Measurements from ENCODE around the gene CNTRL. TPM values are rescaled to one million over a fixed set of nuclear protein-coding genes. Genes with fewer than 3 reads are reported as not detected.

Gene CNTRL
- total RNA-seq, 1 experiment from 2014 or later: 13.4 TPM

GRCh38 chr9:121204121-121204520 is 129.4 kb downstream of the CNTRL start:
- intact Hi-C loops (cut with micrococcal nuclease): no loop called here
- no peak for ATAC-seq
- BruUV-seq (replicated peaks): no TSS peak
- no peak for DNase-seq (ENCODE audit: low read depth, low spot score)
- H3K27me3 ChIP-seq (ENCODE audit: insufficient read depth, low read length): no peaks in the 10 kb centered on the region
- CTCF ChIA-PET: interaction anchor here (0.8 kb wide), 1 partner anchor 9 kb away, joined by 3 read pairs; no protein-coding TSS in a partner anchor
- no peaks in the 10 kb centered on the region for H3K9me2 ChIP-seq (ENCODE audit: insufficient read depth)
- POLR2A ChIA-PET: no interaction called here
- no peak overlapping the region for H3K27ac ChIP-seq (ENCODE audit: low read depth, low read length)
- no peak overlapping the region for H2AFZ ChIP-seq (ENCODE audit: low read depth, low read length, poor library complexity, severe bottlenecking)
- peaks cover 25% of the 10 kb centered on the region for H3K79me2 ChIP-seq (ENCODE audit: insufficient read depth, low read length)
- no peaks in the 10 kb centered on the region for H3K36me3 ChIP-seq (ENCODE audit: control insufficient read depth in 1 of 2, insufficient read depth in 2 of 2, low read length in 2 of 2)
- H3K4me2 ChIP-seq (ENCODE audit: low read length): no peak overlapping the region
- RAD21 ChIA-PET (ENCODE audit: low non-redundant PET in 1 of 2, low total read pairs in 2 of 2, uncharacterized antibody in 2 of 2, unreplicated experiment in 2 of 2): no interaction called here
- H3K4me3 ChIP-seq (replicated peaks in 1 of 2; ENCODE audit: low read depth in 1 of 2, low read length in 2 of 2): no peak overlapping the region
- H3K9me3 ChIP-seq (ENCODE audit: control insufficient read depth in 1 of 2, insufficient read depth in 1 of 2, low read depth in 1 of 2, low read length in 2 of 2): no peaks in the 10 kb centered on the region
- TF ChIP-seq MAX (IDR thresholded peaks at IDR 0.05) (no peak), SIN3A (IDR thresholded peaks at IDR 0.05; ENCODE audit: low read depth) (no peak), TCF7L2 (IDR thresholded peaks at IDR 0.05; ENCODE audit: borderline replicate concordance, extremely low read depth, insufficient read depth, insufficient read length) (no peak), POLR2A (IDR thresholded peaks at IDR 0.05; ENCODE audit: borderline replicate concordance, extremely low read depth, insufficient read depth, insufficient read length) (no peak), EZH2phosphoT487 (IDR thresholded peaks at IDR 0.05; ENCODE audit: borderline replicate concordance) (no peak), RAD21 (IDR thresholded peaks at IDR 0.05; ENCODE audit: low read depth) (no peak), CTCF (IDR thresholded peaks at IDR 0.05 in 2 of 3, conservative IDR thresholded peaks at IDR 0.05 in 1 of 3; ENCODE audit: borderline replicate concordance in 1 of 3, insufficient read depth in 1 of 3, low read depth in 2 of 3, low read length in 2 of 3) (no peak)
- H4K20me1 ChIP-seq (ENCODE audit: insufficient read depth): peaks cover 14% of the 10 kb centered on the region; the same call in 1 of the 2 replicates
- no peak overlapping the region for H3K9ac ChIP-seq (ENCODE audit: low read length)
- H3K4me1 ChIP-seq (ENCODE audit: control insufficient read depth in 1 of 2, insufficient read depth in 2 of 2, low read length in 2 of 2): peaks cover 10 to 17% of the 10 kb centered on the region in 2 experiments; a peak in 3 of 4 replicates

- Histone ChIP-seq H3K9ac (ENCODE audit: low read length) (no peak overlapping the region), H3K4me1 (ENCODE audit: control insufficient read depth in 1 of 2, insufficient read depth in 2 of 2, low read length in 2 of 2) (peaks cover 9 to 14% of the 10 kb centered on the region in 2 experiments; a peak in 3 of 4 replicates), H3K4me3 (replicated peaks in 1 of 2; ENCODE audit: low read depth in 1 of 2, low read length in 2 of 2) (no peak overlapping the region), H3K4me2 (ENCODE audit: low read length) (no peak overlapping the region), H3K27ac (ENCODE audit: low read depth, low read length) (no peak overlapping the region), H3K9me2 (ENCODE audit: insufficient read depth) (no peaks in the 10 kb centered on the region), H3K9me3 (ENCODE audit: control insufficient read depth in 1 of 2, insufficient read depth in 1 of 2, low read depth in 1 of 2, low read length in 2 of 2) (no peaks in the 10 kb centered on the region), H3K27me3 (ENCODE audit: insufficient read depth, low read length) (no peaks in the 10 kb centered on the region), H4K20me1 (ENCODE audit: insufficient read depth) (peaks cover 9% of the 10 kb centered on the region; the same call in 1 of the 2 replicates), H2AFZ (ENCODE audit: low read depth, low read length, poor library complexity, severe bottlenecking) (no peak overlapping the region), H3K79me2 (ENCODE audit: insufficient read depth, low read length) (peaks cover 20% of the 10 kb centered on the region), H3K36me3 (ENCODE audit: control insufficient read depth in 1 of 2, insufficient read depth in 2 of 2, low read length in 2 of 2) (no peaks in the 10 kb centered on the region)
- intact Hi-C loops (cut with micrococcal nuclease): no loop called here
- ChIA-PET RAD21 (ENCODE audit: low non-redundant PET in 1 of 2, low total read pairs in 2 of 2, uncharacterized antibody in 2 of 2, unreplicated experiment in 2 of 2) (no interaction called here), POLR2A (no interaction called here), CTCF (interaction anchor here (0.8 kb wide), 1 partner anchor 9 kb away, joined by 3 read pairs; no protein-coding TSS in a partner anchor)
- TF ChIP-seq REST (IDR thresholded peaks at IDR 0.05; ENCODE audit: low read depth) (no peak), ELF1 (IDR thresholded peaks at IDR 0.05; ENCODE audit: borderline replicate concordance, low read depth) (no peak), POLR2A (IDR thresholded peaks at IDR 0.05; ENCODE audit: borderline replicate concordance, extremely low read depth, insufficient read depth, insufficient read length) (no peak), CTCF (IDR thresholded peaks at IDR 0.05 in 2 of 3, conservative IDR thresholded peaks at IDR 0.05 in 1 of 3; ENCODE audit: borderline replicate concordance in 1 of 3, insufficient read depth in 1 of 3, low read depth in 2 of 3, low read length in 2 of 3) (no peak)
- BruUV-seq (replicated peaks): no TSS peak
- DNase-seq (ENCODE audit: low read depth, low spot score) (no peak), ATAC-seq (no peak)
These were observed 129.9 kb downstream of the CNTRL start for GRCh38 chr9:121204611-121205010.
